Measurements from ENCODE around the gene PRM3.

GRCh38 chr16:11224096-11224893 lies 49.1 kb downstream of the PRM3 start:
- no peak for TF ChIP-seq EZH2 (IDR thresholded peaks at IDR 0.05; ENCODE audit: borderline replicate concordance, insufficient read depth, low read depth, low read length, poor library complexity, severe bottlenecking)
- TF ChIP-seq CTCF (IDR thresholded peaks at IDR 0.05): no peak

Data from B cell (primary cell).